NCI-H2081 treated with DMSO at 0.1 percent for 48 hours (cell line): ENCODE results near the gene CPSF4L.

Experiments used
- DNase-seq: peaks from one replicate; lab custom pipeline; 2025; lab: John Stamatoyannopoulos, UW

CPSF4L gene

GRCh38 chr17:73289549-73290254 lies 28.0 kb upstream of the CPSF4L start:
- no peak for DNase-seq

- no peak for DNase-seq
These were observed 27.0 kb upstream of the CPSF4L start for GRCh38 chr17:73288534-73289302.

- no peak for DNase-seq
These were observed 25.2 kb upstream of the CPSF4L start for GRCh38 chr17:73286863-73287296.

GRCh38 chr17:73285916-73286862 lies 24.5 kb upstream of the CPSF4L start:
- no peak for DNase-seq

- DNase-seq: no peak
These were observed 23.9 kb upstream of the CPSF4L start for GRCh38 chr17:73285603-73285908.

GRCh38 chr17:73284906-73285602 lies 23.4 kb upstream of the CPSF4L start:
- no peak for DNase-seq

GRCh38 chr17:73284354-73284753 lies 22.7 kb upstream of the CPSF4L start:
- DNase-seq: no peak

GRCh38 chr17:73283841-73284282 lies 22.2 kb upstream of the CPSF4L start:
- DNase-seq: no peak

GRCh38 chr17:73283250-73283649 lies 21.6 kb upstream of the CPSF4L start:
- DNase-seq: no peak

- no peak for DNase-seq
These were observed 20.9 kb upstream of the CPSF4L start for GRCh38 chr17:73282629-73283028.

- no peak for DNase-seq
These were observed 20.2 kb upstream of the CPSF4L start for GRCh38 chr17:73281928-73282327.

- no peak for DNase-seq
These were observed 18.5 kb upstream of the CPSF4L start for GRCh38 chr17:73280191-73280590.

- no peak for DNase-seq
These were observed 18.0 kb upstream of the CPSF4L start for GRCh38 chr17:73279704-73280103.

GRCh38 chr17:73278465-73279453 lies 17.1 kb upstream of the CPSF4L start:
- no peak for DNase-seq

- no peak for DNase-seq
These were observed 16.4 kb upstream of the CPSF4L start for GRCh38 chr17:73278049-73278464.

- no peak for DNase-seq
These were observed 12.8 kb upstream of the CPSF4L start for GRCh38 chr17:73274490-73274889.

GRCh38 chr17:73272906-73273218 lies 11.2 kb upstream of the CPSF4L start:
- DNase-seq: no peak

GRCh38 chr17:73271072-73271471 lies 9.4 kb upstream of the CPSF4L start:
- DNase-seq: no peak

GRCh38 chr17:73269791-73270190 lies 8.1 kb upstream of the CPSF4L start:
- no peak for DNase-seq

- DNase-seq: no peak
These were observed 7.6 kb upstream of the CPSF4L start for GRCh38 chr17:73269329-73269615.
